ENCODE measurements around the gene SELENOK. TPM values are rescaled to one million over a fixed set of nuclear protein-coding genes. Genes with fewer than 3 reads are reported as not detected.

The SELENOK gene
- total and polyA plus RNA-seq, 2 of the 13 experiments (the other 11 are each of a cell fraction or from before 2014, with no cell fraction given), result 67.0 to 81.0 TPM

DNA sequence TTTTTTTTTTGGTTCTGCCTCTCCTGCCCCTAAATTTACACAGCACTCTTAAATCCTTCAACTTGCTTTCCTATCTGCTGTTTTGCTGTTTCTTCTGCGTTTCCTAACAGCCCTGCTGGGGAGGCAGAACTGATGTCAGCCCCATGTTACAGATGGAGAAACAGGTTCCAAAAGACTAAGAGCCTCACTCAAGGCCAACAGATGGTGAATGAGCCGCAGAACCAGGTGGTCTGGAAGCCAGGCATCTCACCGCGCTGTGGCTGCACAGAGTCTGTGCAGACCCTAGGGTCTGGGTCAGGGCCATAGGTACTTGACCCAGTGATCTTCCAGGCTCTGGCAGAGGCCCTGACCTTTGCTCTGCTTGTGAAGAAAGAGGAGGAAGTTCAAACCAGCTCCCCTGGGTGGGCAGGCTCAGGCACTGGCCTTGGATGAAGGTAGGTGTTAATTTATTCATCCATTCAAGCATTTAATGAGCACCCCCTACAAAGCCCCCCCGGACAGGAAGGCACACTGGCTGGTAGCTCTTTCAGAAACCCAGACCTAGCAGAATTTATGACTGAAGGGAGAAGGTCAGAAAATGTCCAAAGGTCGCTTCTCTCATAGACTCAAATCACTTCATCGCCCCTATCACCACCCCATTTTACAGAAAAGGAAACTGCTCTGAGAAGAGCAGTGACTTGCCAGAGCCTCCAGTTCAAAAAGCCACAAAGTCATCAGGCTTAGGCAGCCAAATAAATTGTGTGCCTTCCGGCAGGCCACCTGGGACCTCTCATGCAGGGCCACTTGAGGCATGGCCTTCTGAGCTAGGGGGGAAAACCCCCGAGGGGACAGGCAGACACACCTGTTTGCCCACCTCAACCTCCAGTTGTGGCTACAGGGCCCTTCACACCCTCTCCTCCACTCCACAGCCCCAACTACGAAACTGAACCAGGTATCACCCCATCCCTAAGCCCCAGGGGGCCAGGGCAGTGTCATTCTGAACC lies 48.2 kb downstream of the SELENOK start (continued):
- no peak for TF ChIP-seq ZNF607 (CRISPR knock-in tag; IDR thresholded peaks at IDR 0.05; ENCODE audit: borderline replicate concordance)
- TF ChIP-seq CBFB (CRISPR knock-in tag; IDR thresholded peaks at IDR 0.05), result 0 out of 2 replicates have a peak, but pooled peaks have one; percentile 7
- peak; percentile 64; the same call in 1 of the 2 replicates for TF ChIP-seq TP53 (CRISPR knock-in tag; conservative IDR thresholded peaks at IDR 0.05)
- TF ChIP-seq SUZ12 (IDR thresholded peaks at IDR 0.05; ENCODE audit: low read depth, low read length), result no peak
- TF ChIP-seq, protein P1, sequence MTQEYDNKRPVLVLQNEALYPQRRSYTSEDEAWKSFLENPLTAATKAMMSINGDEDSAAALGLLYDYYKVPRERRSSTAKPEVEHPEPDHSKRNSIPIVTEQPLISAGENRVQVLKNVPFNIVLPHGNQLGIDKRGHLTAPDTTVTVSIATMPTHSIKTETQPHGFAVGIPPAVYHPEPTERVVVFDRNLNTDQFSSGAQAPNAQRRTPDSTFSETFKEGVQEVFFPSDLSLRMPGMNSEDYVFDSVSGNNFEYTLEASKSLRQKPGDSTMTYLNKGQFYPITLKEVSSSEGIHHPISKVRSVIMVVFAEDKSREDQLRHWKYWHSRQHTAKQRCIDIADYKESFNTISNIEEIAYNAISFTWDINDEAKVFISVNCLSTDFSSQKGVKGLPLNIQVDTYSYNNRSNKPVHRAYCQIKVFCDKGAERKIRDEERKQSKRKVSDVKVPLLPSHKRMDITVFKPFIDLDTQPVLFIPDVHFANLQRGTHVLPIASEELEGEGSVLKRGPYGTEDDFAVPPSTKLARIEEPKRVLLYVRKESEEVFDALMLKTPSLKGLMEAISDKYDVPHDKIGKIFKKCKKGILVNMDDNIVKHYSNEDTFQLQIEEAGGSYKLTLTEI (CRISPR knock-in tag; conservative IDR thresholded peaks at IDR 0.05), result no peak
- no peak; the same call in 1 of the 2 replicates for TF ChIP-seq PHF21A (CRISPR knock-in tag; IDR thresholded peaks at IDR 0.05)
- TF ChIP-seq, protein P2, sequence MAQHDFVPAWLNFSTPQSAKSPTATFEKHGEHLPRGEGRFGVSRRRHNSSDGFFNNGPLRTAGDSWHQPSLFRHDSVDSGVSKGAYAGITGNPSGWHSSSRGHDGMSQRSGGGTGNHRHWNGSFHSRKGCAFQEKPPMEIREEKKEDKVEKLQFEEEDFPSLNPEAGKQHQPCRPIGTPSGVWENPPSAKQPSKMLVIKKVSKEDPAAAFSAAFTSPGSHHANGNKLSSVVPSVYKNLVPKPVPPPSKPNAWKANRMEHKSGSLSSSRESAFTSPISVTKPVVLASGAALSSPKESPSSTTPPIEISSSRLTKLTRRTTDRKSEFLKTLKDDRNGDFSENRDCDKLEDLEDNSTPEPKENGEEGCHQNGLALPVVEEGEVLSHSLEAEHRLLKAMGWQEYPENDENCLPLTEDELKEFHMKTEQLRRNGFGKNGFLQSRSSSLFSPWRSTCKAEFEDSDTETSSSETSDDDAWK (CRISPR knock-in tag; IDR thresholded peaks at IDR 0.05), result no peak
- TF ChIP-seq, protein P3, sequence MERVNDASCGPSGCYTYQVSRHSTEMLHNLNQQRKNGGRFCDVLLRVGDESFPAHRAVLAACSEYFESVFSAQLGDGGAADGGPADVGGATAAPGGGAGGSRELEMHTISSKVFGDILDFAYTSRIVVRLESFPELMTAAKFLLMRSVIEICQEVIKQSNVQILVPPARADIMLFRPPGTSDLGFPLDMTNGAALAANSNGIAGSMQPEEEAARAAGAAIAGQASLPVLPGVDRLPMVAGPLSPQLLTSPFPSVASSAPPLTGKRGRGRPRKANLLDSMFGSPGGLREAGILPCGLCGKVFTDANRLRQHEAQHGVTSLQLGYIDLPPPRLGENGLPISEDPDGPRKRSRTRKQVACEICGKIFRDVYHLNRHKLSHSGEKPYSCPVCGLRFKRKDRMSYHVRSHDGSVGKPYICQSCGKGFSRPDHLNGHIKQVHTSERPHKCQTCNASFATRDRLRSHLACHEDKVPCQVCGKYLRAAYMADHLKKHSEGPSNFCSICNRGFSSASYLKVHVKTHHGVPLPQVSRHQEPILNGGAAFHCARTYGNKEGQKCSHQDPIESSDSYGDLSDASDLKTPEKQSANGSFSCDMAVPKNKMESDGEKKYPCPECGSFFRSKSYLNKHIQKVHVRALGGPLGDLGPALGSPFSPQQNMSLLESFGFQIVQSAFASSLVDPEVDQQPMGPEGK (CRISPR knock-in tag; IDR thresholded peaks at IDR 0.05), result peak; percentile 95
- no peak for TF ChIP-seq ATM (IDR thresholded peaks at IDR 0.05; ENCODE audit: borderline replicate concordance)
- TF ChIP-seq, protein P4, sequence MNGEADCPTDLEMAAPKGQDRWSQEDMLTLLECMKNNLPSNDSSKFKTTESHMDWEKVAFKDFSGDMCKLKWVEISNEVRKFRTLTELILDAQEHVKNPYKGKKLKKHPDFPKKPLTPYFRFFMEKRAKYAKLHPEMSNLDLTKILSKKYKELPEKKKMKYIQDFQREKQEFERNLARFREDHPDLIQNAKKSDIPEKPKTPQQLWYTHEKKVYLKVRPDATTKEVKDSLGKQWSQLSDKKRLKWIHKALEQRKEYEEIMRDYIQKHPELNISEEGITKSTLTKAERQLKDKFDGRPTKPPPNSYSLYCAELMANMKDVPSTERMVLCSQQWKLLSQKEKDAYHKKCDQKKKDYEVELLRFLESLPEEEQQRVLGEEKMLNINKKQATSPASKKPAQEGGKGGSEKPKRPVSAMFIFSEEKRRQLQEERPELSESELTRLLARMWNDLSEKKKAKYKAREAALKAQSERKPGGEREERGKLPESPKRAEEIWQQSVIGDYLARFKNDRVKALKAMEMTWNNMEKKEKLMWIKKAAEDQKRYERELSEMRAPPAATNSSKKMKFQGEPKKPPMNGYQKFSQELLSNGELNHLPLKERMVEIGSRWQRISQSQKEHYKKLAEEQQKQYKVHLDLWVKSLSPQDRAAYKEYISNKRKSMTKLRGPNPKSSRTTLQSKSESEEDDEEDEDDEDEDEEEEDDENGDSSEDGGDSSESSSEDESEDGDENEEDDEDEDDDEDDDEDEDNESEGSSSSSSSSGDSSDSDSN (CRISPR knock-in tag; IDR thresholded peaks at IDR 0.05), result no peak
- no peak for TF ChIP-seq ZNF33A (CRISPR knock-in tag; IDR thresholded peaks at IDR 0.05; ENCODE audit: borderline replicate concordance)
- TF ChIP-seq FOSL1 (CRISPR knock-in tag; IDR thresholded peaks at IDR 0.05; ENCODE audit: borderline replicate concordance), result no peak
- TF ChIP-seq, protein P5, sequence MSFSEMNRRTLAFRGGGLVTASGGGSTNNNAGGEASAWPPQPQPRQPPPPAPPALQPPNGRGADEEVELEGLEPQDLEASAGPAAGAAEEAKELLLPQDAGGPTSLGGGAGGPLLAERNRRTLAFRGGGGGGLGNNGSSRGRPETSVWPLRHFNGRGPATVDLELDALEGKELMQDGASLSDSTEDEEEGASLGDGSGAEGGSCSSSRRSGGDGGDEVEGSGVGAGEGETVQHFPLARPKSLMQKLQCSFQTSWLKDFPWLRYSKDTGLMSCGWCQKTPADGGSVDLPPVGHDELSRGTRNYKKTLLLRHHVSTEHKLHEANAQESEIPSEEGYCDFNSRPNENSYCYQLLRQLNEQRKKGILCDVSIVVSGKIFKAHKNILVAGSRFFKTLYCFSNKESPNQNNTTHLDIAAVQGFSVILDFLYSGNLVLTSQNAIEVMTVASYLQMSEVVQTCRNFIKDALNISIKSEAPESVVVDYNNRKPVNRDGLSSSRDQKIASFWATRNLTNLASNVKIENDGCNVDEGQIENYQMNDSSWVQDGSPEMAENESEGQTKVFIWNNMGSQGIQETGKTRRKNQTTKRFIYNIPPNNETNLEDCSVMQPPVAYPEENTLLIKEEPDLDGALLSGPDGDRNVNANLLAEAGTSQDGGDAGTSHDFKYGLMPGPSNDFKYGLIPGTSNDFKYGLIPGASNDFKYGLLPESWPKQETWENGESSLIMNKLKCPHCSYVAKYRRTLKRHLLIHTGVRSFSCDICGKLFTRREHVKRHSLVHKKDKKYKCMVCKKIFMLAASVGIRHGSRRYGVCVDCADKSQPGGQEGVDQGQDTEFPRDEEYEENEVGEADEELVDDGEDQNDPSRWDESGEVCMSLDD (CRISPR knock-in tag; IDR thresholded peaks at IDR 0.05; ENCODE audit: borderline replicate concordance), result no peak
- no peak for TF ChIP-seq ZNF792 (CRISPR knock-in tag; IDR thresholded peaks at IDR 0.05)
- TF ChIP-seq SIX1 (CRISPR knock-in tag; IDR thresholded peaks at IDR 0.05; ENCODE audit: borderline replicate concordance), result no peak; the same call in 1 of the 2 replicates
- peak; percentile 73; the same call in 1 of the 2 replicates for TF ChIP-seq ELF3 (CRISPR knock-in tag; IDR thresholded peaks at IDR 0.05)
- TF ChIP-seq RNF2 (conservative IDR thresholded peaks at IDR 0.05; ENCODE audit: low read depth), result no peak
- peak; percentile 73 for TF ChIP-seq ZBTB7B (CRISPR knock-in tag; IDR thresholded peaks at IDR 0.05)
- no peak; the same call in 1 of the 2 replicates for TF ChIP-seq TMF1 (CRISPR knock-in tag; IDR thresholded peaks at IDR 0.05; ENCODE audit: low read depth)
